Mononuclear cell (primary cell): ENCODE measurements around the gene POFUT2. TPM values are rescaled to one million over a fixed set of nuclear protein-coding genes. Genes with fewer than 3 reads are reported as not detected.

Source experiments
- H3K27me3 ChIP-seq: 2 replicates; pipeline ENCODE4 v1.6.0; 2011; ENCODE audit warnings: low read length, control low read depth; ENCODE audit not compliant: insufficient read depth
- H3K4me1 ChIP-seq: 2 replicates; pipeline ENCODE4 v1.5.1; 2011; ENCODE audit warnings: mild to moderate bottlenecking, low read length, control low read depth; ENCODE audit not compliant: insufficient read depth
- H3K4me3 ChIP-seq: 2 replicates; pipeline ENCODE4 v1.5.1; 2011; ENCODE audit warnings: mild to moderate bottlenecking, low read length, moderate library complexity
- H3K9me3 ChIP-seq: 2 replicates; pipeline ENCODE4 v1.5.1; 2011; ENCODE audit warnings: low read depth, mild to moderate bottlenecking, control low read depth, low read length
- total RNA-seq: library from RNA; depleted of rRNA; stranded (reverse); fragments of >200 nt; gene quantifications from one replicate; pipeline ENCODE4 v1.2.3, GENCODE V29; 2012

Gene POFUT2
- total RNA-seq, 1 donor, result 13.9 TPM

GRCh38 chr21:45251635-45252447, 35.9 kb downstream of the POFUT2 start:
- H3K27me3 ChIP-seq, result no peaks in the 10 kb centered on the region
- no peaks in the 10 kb centered on the region for H3K9me3 ChIP-seq
- no peak overlapping the region for H3K4me3 ChIP-seq
- H3K4me1 ChIP-seq, result peaks cover 7% of the 10 kb centered on the region

DNA sequence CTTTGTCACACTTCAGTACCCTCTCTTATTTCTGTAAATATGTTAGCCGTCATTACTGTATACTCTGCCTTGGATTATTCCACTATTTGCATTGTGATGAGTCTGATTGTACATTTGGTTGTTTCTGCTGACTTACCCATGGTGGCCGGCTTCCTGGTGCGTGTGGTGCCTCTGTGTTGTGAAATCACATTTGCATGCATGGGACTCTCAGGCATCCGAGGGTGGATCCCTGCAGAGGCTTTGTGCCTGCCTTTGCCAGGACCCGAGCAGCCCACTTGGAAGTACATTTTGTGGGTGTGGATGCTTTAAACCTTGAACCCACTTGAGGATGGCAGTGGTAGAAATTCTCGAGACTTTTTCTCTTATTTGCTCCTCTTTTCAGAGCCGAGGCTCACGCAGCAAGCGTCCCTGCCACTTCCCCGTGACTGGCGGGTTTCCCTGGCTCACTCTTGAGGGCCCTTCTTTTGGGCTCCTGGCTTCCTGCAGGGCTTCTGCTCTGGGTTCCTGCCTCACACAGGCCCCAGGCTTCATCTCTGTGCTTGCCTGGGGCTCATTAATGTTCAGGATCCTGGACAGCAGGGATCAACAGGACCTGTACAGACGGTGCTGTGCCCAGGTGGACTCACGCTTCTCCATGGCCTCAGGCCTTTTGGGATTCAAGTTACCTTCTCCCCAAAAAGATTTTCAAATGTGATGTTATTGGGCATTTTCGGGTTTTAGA, 36.6 kb downstream of the POFUT2 start:
- Histone ChIP-seq H3K4me1 (no peaks in the 10 kb centered on the region), H3K4me3 (no peak overlapping the region), H3K9me3 (no peaks in the 10 kb centered on the region), H3K27me3 (no peaks in the 10 kb centered on the region)

- H3K9me3 ChIP-seq, result no peaks in the 10 kb centered on the region
- no peaks in the 10 kb centered on the region for H3K4me1 ChIP-seq
- no peak overlapping the region for H3K4me3 ChIP-seq
- H3K27me3 ChIP-seq, result no peaks in the 10 kb centered on the region
Measured at GRCh38 chr21:45250272-45250671, 37.4 kb downstream of the POFUT2 start.

- Histone ChIP-seq H3K9me3 (no peaks in the 10 kb centered on the region), H3K27me3 (no peaks in the 10 kb centered on the region), H3K4me1 (no peaks in the 10 kb centered on the region), H3K4me3 (no peak overlapping the region)
Measured at GRCh38 chr21:45249626-45250025, 38.1 kb downstream of the POFUT2 start.

GRCh38 chr21:45248893-45249381, 38.8 kb downstream of the POFUT2 start:
- H3K4me1 ChIP-seq, result no peaks in the 10 kb centered on the region
- no peak overlapping the region for H3K4me3 ChIP-seq
- no peaks in the 10 kb centered on the region for H3K9me3 ChIP-seq
- no peaks in the 10 kb centered on the region for H3K27me3 ChIP-seq

- Histone ChIP-seq H3K4me3 (no peak overlapping the region), H3K4me1 (no peaks in the 10 kb centered on the region), H3K9me3 (peaks cover 4% of the 10 kb centered on the region), H3K27me3 (no peaks in the 10 kb centered on the region)
Measured at GRCh38 chr21:45248301-45248892, 39.3 kb downstream of the POFUT2 start.

GRCh38 chr21:45246386-45247320, 41.0 kb downstream of the POFUT2 start:
- H3K4me1 ChIP-seq, result no peaks in the 10 kb centered on the region
- H3K9me3 ChIP-seq, result peaks cover 7% of the 10 kb centered on the region
- H3K4me3 ChIP-seq, result no peak overlapping the region
- H3K27me3 ChIP-seq, result no peaks in the 10 kb centered on the region

DNA sequence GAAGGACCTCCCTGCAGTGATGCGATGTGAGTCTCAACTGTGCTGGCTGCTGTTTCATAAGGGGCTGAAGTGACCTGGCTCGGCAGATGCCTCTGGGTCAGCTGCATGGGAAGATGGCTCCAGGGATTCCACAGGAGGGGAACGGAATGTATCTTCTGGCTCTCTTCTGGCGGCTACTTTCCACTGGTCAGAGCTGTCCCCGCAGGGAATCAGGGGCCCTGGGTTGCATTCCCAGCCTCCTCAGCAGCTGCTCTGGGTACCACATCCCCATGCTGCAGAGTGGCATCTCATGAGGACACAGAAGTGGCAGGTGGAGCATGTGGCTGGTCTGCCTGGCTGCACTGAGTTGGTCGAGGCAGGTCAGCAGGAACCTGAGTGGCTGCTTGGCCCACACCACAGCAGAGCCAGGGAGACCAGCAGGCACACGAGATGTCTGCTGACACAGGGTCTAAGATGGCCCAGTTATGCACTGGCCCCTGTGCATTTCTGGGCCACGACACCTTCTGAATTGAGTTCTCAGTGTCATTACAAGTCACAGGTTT, 42.8 kb downstream of the POFUT2 start:
- Histone ChIP-seq H3K9me3 (peaks cover 7% of the 10 kb centered on the region), H3K27me3 (no peaks in the 10 kb centered on the region), H3K4me1 (no peaks in the 10 kb centered on the region), H3K4me3 (no peak overlapping the region)

DNA sequence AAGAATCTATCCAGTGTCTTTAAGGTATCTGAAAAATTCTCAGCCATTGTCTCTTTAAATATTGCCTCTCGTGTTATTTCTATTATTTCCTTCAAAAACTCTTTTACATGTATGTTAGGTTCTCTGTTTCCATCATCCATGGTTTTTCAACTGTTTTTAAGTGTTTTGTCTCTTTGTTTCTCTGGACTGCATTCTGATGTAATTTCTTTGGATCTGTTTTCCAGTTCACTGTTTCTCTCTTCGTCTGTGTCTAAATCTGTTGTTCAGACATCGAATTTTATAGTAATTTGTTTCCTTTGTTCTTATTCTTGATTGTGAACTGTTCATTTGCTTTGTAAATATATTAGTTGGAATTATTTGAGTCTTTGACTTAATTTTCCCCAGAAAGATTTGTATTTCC, 44.1 kb downstream of the POFUT2 start:
- Histone ChIP-seq H3K9me3 (peaks cover 7% of the 10 kb centered on the region), H3K4me3 (no peak overlapping the region), H3K27me3 (no peaks in the 10 kb centered on the region), H3K4me1 (no peaks in the 10 kb centered on the region)

- no peaks in the 10 kb centered on the region for H3K4me1 ChIP-seq
- peaks cover 7% of the 10 kb centered on the region for H3K9me3 ChIP-seq
- peaks cover 4% of the 10 kb centered on the region for H3K27me3 ChIP-seq
- H3K4me3 ChIP-seq, result no peak overlapping the region
Measured at GRCh38 chr21:45241357-45241756, 46.3 kb downstream of the POFUT2 start.

DNA sequence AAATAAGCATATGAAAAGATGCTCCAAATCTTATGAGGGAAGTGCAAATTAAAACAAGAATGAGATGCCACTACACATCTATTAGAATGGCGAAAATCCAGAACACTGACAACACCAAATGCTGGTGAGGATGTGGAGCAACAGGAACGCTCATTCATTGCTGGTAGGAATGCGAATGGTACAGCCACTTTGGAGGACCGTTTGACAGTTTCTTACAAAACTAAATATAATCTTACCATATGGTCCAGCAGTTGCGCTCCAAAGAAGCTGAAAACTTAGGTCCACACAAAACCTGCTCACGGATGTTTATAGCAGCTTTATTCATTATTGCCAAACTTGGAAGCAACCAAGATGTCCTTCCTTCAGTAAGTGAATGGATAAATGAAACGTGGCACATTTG, 50.3 kb downstream of the POFUT2 start:
- Histone ChIP-seq H3K9me3 (no peaks in the 10 kb centered on the region), H3K4me3 (no peak overlapping the region), H3K4me1 (no peaks in the 10 kb centered on the region), H3K27me3 (peaks cover 4% of the 10 kb centered on the region)

DNA sequence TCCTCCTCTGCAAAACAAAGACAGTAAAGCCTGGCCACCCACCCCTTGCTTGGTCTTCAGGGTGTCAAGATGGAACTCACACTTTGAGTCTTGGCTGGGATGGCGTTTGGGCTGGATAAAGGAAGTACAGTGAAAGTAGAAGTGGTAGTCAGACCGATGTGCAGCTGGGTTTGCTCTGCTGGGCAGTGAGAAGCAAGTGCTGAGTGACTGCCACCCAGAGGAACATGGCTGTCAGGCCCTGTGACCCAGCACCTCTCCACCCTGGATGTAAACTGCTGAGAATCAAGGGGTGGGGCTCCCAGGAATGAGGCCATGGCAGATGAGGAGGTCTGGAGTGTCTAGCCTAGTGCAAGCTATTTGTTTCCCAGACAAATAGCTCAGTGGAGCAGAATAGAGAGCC, 51.2 kb downstream of the POFUT2 start:
- no peaks in the 10 kb centered on the region for H3K9me3 ChIP-seq
- no peak overlapping the region for H3K4me3 ChIP-seq
- no peaks in the 10 kb centered on the region for H3K4me1 ChIP-seq
- H3K27me3 ChIP-seq, result peaks cover 4% of the 10 kb centered on the region

- Histone ChIP-seq H3K9me3 (no peaks in the 10 kb centered on the region), H3K4me3 (no peak overlapping the region), H3K4me1 (no peaks in the 10 kb centered on the region)
Measured at GRCh38 chr21:45235488-45235887, 52.2 kb downstream of the POFUT2 start.

GRCh38 chr21:45234965-45235364, 52.7 kb downstream of the POFUT2 start:
- Histone ChIP-seq H3K4me3 (no peak overlapping the region), H3K4me1 (no peaks in the 10 kb centered on the region), H3K27me3 (peaks cover 4% of the 10 kb centered on the region), H3K9me3 (no peaks in the 10 kb centered on the region)

More at GRCh38 chr21:45235488-45235887, 52.2 kb downstream of the POFUT2 start:
- H3K27me3 ChIP-seq, result peaks cover 4% of the 10 kb centered on the region
